Tibial nerve (tissue), 4 donors: Measurements from ENCODE around the gene SMR3A.

Experiments
- EP300 ChIP-seq, 2 donors: sonication (generic); formaldehyde crosslinking; IDR thresholded peaks; one replicate each; pipeline ENCODE4 v1.6.1; 2017; ENCODE audit warnings: antibody characterized with exemption in 2 of 2, mild to moderate bottlenecking in 1 of 2
- POLR2A ChIP-seq, 2 donors: fragments of 450-650 bp; IDR thresholded peaks; one replicate each; pipeline ENCODE4 v1.6.1; 2017; ENCODE audit warnings: antibody characterized with exemption in 2 of 2, mild to moderate bottlenecking in 2 of 2, moderate library complexity in 2 of 2
- TF ChIP-seq, protein P1 (sequence below), 5 experiments: fragments of 200-600 bp in 3 of 5; fragments of 450-650 bp in 2 of 5; sonication (generic) in 3 of 5; IDR thresholded peaks; one replicate each; pipeline ENCODE4 v1.5.1; 2016 to 2019; ENCODE audit warnings: antibody characterized with exemption in 5 of 5, mild to moderate bottlenecking in 3 of 5, moderate library complexity in 2 of 5

DNA sequence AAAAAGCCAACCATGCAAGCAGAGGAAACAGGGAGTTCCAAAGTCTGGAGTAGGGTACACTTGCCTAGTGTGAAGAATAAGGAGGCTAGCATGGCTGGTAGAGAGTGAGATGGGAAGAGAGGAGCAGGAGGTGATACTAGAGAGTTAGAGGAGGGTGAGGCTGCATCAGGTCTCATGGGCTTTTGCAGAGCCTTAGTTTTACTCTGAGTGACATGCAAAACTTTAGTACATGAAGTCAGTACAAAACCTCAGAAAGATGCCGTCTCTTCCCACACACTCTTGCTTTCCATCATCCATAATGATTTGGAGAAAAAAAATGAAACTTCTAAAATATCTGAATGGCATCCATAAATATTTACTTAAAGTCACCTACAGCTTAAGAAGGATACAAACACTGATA is 42.2 kb downstream of the SMR3A start:
- TF ChIP-seq, protein P1, sequence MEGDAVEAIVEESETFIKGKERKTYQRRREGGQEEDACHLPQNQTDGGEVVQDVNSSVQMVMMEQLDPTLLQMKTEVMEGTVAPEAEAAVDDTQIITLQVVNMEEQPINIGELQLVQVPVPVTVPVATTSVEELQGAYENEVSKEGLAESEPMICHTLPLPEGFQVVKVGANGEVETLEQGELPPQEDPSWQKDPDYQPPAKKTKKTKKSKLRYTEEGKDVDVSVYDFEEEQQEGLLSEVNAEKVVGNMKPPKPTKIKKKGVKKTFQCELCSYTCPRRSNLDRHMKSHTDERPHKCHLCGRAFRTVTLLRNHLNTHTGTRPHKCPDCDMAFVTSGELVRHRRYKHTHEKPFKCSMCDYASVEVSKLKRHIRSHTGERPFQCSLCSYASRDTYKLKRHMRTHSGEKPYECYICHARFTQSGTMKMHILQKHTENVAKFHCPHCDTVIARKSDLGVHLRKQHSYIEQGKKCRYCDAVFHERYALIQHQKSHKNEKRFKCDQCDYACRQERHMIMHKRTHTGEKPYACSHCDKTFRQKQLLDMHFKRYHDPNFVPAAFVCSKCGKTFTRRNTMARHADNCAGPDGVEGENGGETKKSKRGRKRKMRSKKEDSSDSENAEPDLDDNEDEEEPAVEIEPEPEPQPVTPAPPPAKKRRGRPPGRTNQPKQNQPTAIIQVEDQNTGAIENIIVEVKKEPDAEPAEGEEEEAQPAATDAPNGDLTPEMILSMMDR (IDR thresholded peaks at IDR 0.05) = no peak
- TF ChIP-seq POLR2A (IDR thresholded peaks at IDR 0.05) (no peak), EP300 (IDR thresholded peaks at IDR 0.05) (no peak)
